Measurements from ENCODE around the gene MCM9.

Gene MCM9

GRCh38 chr6:118934461-118935330 is at the start of gene MCM9:
TSS of gene MCM9 (minus strand) at chr6:118935159. CDS start at chr6:118931723, 3,436 bp downstream.
- peak; percentile 81 for DNase-seq (ENCODE audit: low read depth)
- peak within 1 kb of the TSS; percentile 79 for H3K4me3 ChIP-seq (ENCODE audit: low read length)
- TF ChIP-seq CTCF (IDR thresholded peaks at IDR 0.05; ENCODE audit: insufficient read depth, low read depth, low read length, missing control alignments) = no peak

GRCh38 chr6:118984342-118984741 is 49.4 kb upstream of the MCM9 start:
- H3K4me3 ChIP-seq (ENCODE audit: low read length) = no peak overlapping the region
- no peak for TF ChIP-seq CTCF (IDR thresholded peaks at IDR 0.05; ENCODE audit: insufficient read depth, low read depth, low read length, missing control alignments)
- DNase-seq (ENCODE audit: low read depth) = no peak

- TF ChIP-seq CTCF (IDR thresholded peaks at IDR 0.05; ENCODE audit: insufficient read depth, low read depth, low read length, missing control alignments) = no peak
- no peak for DNase-seq (ENCODE audit: low read depth)
- H3K4me3 ChIP-seq (ENCODE audit: low read length) = no peak overlapping the region
Measured at GRCh38 chr6:118982575-118982911, 47.6 kb upstream of the MCM9 start.

- no peak for TF ChIP-seq CTCF (IDR thresholded peaks at IDR 0.05; ENCODE audit: insufficient read depth, low read depth, low read length, missing control alignments)
- H3K4me3 ChIP-seq (ENCODE audit: low read length) = no peak overlapping the region
- DNase-seq (ENCODE audit: low read depth) = no peak
Measured at GRCh38 chr6:118981884-118982574, 47.1 kb upstream of the MCM9 start.

- TF ChIP-seq CTCF (IDR thresholded peaks at IDR 0.05; ENCODE audit: insufficient read depth, low read depth, low read length, missing control alignments) = no peak
- peak; percentile 61 for DNase-seq (ENCODE audit: low read depth)
- no peak overlapping the region for H3K4me3 ChIP-seq (ENCODE audit: low read length)
Measured at GRCh38 chr6:118980063-118980462, 45.1 kb upstream of the MCM9 start.

- no peak for TF ChIP-seq CTCF (IDR thresholded peaks at IDR 0.05; ENCODE audit: insufficient read depth, low read depth, low read length, missing control alignments)
- H3K4me3 ChIP-seq (ENCODE audit: low read length) = no peak overlapping the region
- no peak for DNase-seq (ENCODE audit: low read depth)
Measured at GRCh38 chr6:118974790-118975189, 39.8 kb upstream of the MCM9 start.

All from epithelial cell of esophagus (primary cell).